ENCODE measurements around the gene TRPM3.

Gene TRPM3

DNA sequence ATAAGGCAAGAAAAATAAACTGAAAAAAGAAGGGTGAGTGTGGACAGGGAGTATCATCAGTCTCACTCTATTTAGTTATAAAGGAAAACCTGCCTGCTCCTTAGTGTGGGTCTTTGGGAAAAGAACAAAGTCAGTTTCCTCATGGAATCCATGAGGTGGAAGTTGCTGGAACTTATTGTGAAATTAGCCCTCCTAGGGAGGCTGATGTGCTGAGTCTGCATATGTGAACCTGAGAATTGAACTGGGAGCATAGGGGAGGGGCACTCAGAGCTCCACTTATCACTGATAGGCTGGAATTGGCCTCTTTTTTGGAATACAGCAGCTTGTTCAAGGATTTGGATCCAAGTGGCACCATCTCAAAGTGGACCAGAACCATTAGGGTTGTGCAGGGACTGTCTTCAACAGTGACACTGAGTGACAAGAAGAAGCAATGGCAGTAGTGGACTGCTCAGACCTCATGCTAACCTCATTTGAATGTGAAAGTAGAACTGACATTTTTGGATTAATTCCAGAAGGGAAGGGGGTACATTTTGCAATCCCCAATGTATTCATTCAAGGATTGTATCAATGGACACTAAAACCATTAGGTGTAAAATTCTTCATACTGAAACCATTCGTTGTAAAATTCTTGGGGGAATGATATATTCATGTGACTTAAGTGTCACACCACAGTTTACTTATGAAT lies 603.4 kb downstream of the TRPM3 start:
- Histone ChIP-seq H3K4me2 (ENCODE audit: low read depth, low read length) (no peak overlapping the region), H3K4me3 (ENCODE audit: low read length) (no peak overlapping the region), H3K9me3 (replicated peaks; ENCODE audit: insufficient read depth, low read length) (no peaks in the 10 kb centered on the region), H3F3A (ENCODE audit: insufficient read depth, low read length) (no peaks in the 10 kb centered on the region), H3K79me2 (ENCODE audit: low read length) (no peaks in the 10 kb centered on the region), H3K4me1 (ENCODE audit: low read length) (no peaks in the 10 kb centered on the region), H2AFZ (ENCODE audit: low read length) (no peak overlapping the region), H3K9ac (ENCODE audit: low read length) (no peak overlapping the region), H3K9me2 (replicated peaks; ENCODE audit: insufficient read depth, low read length) (no peaks in the 10 kb centered on the region), H4K20me1 (ENCODE audit: insufficient read depth, low read length) (no peaks in the 10 kb centered on the region), H3K36me3 (replicated peaks; ENCODE audit: insufficient read depth, low read length) (no peaks in the 10 kb centered on the region), H3K27me3 (replicated peaks; ENCODE audit: insufficient read depth, low read length) (no peaks in the 10 kb centered on the region), H3K27ac (ENCODE audit: low read length) (no peak overlapping the region)
- TF ChIP-seq, protein P1, sequence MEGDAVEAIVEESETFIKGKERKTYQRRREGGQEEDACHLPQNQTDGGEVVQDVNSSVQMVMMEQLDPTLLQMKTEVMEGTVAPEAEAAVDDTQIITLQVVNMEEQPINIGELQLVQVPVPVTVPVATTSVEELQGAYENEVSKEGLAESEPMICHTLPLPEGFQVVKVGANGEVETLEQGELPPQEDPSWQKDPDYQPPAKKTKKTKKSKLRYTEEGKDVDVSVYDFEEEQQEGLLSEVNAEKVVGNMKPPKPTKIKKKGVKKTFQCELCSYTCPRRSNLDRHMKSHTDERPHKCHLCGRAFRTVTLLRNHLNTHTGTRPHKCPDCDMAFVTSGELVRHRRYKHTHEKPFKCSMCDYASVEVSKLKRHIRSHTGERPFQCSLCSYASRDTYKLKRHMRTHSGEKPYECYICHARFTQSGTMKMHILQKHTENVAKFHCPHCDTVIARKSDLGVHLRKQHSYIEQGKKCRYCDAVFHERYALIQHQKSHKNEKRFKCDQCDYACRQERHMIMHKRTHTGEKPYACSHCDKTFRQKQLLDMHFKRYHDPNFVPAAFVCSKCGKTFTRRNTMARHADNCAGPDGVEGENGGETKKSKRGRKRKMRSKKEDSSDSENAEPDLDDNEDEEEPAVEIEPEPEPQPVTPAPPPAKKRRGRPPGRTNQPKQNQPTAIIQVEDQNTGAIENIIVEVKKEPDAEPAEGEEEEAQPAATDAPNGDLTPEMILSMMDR (IDR thresholded peaks at IDR 0.05; ENCODE audit: low read length) = no peak
- TF ChIP-seq EZH2phosphoT487 (IDR thresholded peaks at IDR 0.05; ENCODE audit: low read length) (no peak), EZH2 (optimal IDR thresholded peaks at IDR 0.05; ENCODE audit: low read depth, low read length) (no peak)
- no peak for DNase-seq

DNA sequence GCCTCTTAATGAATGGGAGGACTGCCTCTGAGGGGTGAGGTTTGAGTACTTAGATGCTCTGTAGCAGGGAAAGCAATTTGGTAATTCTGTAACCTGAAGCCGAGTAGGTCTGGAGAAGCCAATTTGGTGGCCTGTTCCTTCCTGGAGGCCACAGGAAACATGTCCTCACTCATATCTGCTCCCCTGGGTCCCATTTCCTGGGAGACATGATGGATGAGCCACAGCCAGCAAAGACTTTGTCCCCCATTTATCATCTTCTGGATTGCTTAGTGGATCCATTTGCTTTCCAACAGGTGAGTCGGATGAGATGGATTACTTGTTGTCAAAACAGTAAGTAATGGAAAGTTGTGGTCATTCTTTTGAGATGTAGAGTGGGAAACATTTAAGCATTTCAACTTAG lies 607.1 kb downstream of the TRPM3 start:
- TF ChIP-seq EZH2phosphoT487 (IDR thresholded peaks at IDR 0.05; ENCODE audit: low read length) (no peak), EZH2 (optimal IDR thresholded peaks at IDR 0.05; ENCODE audit: low read depth, low read length) (no peak)
- TF ChIP-seq, protein P1 (IDR thresholded peaks at IDR 0.05; ENCODE audit: low read length) = no peak
- Histone ChIP-seq H3K27me3 (replicated peaks; ENCODE audit: insufficient read depth, low read length) (no peaks in the 10 kb centered on the region), H4K20me1 (ENCODE audit: insufficient read depth, low read length) (no peaks in the 10 kb centered on the region), H3K27ac (ENCODE audit: low read length) (no peak overlapping the region), H3K9me3 (replicated peaks; ENCODE audit: insufficient read depth, low read length) (no peaks in the 10 kb centered on the region), H3K9ac (ENCODE audit: low read length) (no peak overlapping the region), H3K9me2 (replicated peaks; ENCODE audit: insufficient read depth, low read length) (no peaks in the 10 kb centered on the region), H3K4me1 (ENCODE audit: low read length) (no peaks in the 10 kb centered on the region), H3K4me2 (ENCODE audit: low read depth, low read length) (no peak overlapping the region), H2AFZ (ENCODE audit: low read length) (no peak overlapping the region), H3K79me2 (ENCODE audit: low read length) (no peaks in the 10 kb centered on the region), H3F3A (ENCODE audit: insufficient read depth, low read length) (no peaks in the 10 kb centered on the region), H3K36me3 (replicated peaks; ENCODE audit: insufficient read depth, low read length) (no peaks in the 10 kb centered on the region), H3K4me3 (ENCODE audit: low read length) (no peak overlapping the region)
- no peak for DNase-seq

DNA sequence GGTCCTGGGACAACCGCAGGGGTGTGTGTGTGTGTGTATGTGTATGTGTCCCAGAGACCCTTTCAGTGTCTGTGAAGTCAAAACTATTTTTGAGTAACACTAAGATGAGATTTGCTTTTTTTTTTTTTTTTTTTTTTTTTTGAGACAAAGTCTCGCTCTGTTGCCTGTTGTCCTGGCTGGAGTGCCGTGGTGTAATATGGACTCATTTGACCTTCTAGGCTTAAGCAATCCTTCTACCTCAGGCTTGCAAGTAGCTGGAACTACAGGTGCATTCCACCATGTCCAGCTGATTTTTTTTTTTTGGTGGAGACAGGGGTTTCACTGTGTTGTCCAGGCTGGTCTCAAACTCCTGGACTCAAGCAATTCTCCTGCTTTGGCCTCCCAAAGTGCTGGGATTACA lies 609.6 kb downstream of the TRPM3 start:
- H3K36me3 ChIP-seq (replicated peaks; ENCODE audit: insufficient read depth, low read length) = no peaks in the 10 kb centered on the region
- H2AFZ ChIP-seq (ENCODE audit: low read length) = no peak overlapping the region
- no peak overlapping the region for H3K4me2 ChIP-seq (ENCODE audit: low read depth, low read length)
- no peaks in the 10 kb centered on the region for H3K27me3 ChIP-seq (replicated peaks; ENCODE audit: insufficient read depth, low read length)
- H3K9ac ChIP-seq (ENCODE audit: low read length) = no peak overlapping the region
- no peaks in the 10 kb centered on the region for H3K9me2 ChIP-seq (replicated peaks; ENCODE audit: insufficient read depth, low read length)
- no peaks in the 10 kb centered on the region for H3K9me3 ChIP-seq (replicated peaks; ENCODE audit: insufficient read depth, low read length)
- no peaks in the 10 kb centered on the region for H4K20me1 ChIP-seq (ENCODE audit: insufficient read depth, low read length)
- no peaks in the 10 kb centered on the region for H3K4me1 ChIP-seq (ENCODE audit: low read length)
- no peak overlapping the region for H3K4me3 ChIP-seq (ENCODE audit: low read length)
- no peak for DNase-seq
- H3K27ac ChIP-seq (ENCODE audit: low read length) = no peak overlapping the region
- no peaks in the 10 kb centered on the region for H3F3A ChIP-seq (ENCODE audit: insufficient read depth, low read length)
- TF ChIP-seq, protein P1 (IDR thresholded peaks at IDR 0.05; ENCODE audit: low read length) = no peak
- no peak for TF ChIP-seq EZH2phosphoT487 (IDR thresholded peaks at IDR 0.05; ENCODE audit: low read length)
- TF ChIP-seq EZH2 (optimal IDR thresholded peaks at IDR 0.05; ENCODE audit: low read depth, low read length) = no peak
- no peaks in the 10 kb centered on the region for H3K79me2 ChIP-seq (ENCODE audit: low read length)
